ENCODE data around the gene SPG7.

SPG7 gene

DNA sequence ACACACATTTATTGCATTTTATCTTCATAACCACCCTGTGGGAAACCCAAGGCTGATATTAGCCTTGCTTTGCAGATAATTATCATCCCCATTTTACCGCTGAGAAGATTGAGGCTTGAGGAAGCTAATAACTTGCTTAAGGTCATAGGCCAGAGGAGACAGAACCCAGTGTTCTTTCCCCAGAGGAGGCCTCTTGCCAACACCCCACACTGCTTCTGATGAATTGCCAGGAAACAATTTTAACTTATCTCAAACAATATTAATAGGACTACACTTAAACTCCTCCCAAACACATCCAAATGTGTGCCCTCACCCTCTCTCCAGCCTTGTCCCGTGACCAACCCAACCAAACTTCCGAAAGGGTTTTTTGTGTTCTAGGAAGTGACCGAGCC lies 2.1 kb upstream of the SPG7 start:
- H3K4me3 ChIP-seq (ENCODE audit: severe bottlenecking), result no peak overlapping the region
- peaks cover 30% of the 10 kb centered on the region for H3K4me1 ChIP-seq (ENCODE audit: insufficient read depth, poor library complexity, severe bottlenecking)
- no peaks in the 10 kb centered on the region for H3K9me3 ChIP-seq (ENCODE audit: severe bottlenecking)
- peak overlapping the region; percentile 83 for H3K27ac ChIP-seq (ENCODE audit: poor library complexity, severe bottlenecking)
- H3K27me3 ChIP-seq (ENCODE audit: insufficient read depth, poor library complexity, severe bottlenecking), result no peaks in the 10 kb centered on the region
- peaks cover 11% of the 10 kb centered on the region for H3K36me3 ChIP-seq (ENCODE audit: low read depth)
- ATAC-seq (ENCODE audit: low read depth), result no peak
- TF ChIP-seq, protein P1, sequence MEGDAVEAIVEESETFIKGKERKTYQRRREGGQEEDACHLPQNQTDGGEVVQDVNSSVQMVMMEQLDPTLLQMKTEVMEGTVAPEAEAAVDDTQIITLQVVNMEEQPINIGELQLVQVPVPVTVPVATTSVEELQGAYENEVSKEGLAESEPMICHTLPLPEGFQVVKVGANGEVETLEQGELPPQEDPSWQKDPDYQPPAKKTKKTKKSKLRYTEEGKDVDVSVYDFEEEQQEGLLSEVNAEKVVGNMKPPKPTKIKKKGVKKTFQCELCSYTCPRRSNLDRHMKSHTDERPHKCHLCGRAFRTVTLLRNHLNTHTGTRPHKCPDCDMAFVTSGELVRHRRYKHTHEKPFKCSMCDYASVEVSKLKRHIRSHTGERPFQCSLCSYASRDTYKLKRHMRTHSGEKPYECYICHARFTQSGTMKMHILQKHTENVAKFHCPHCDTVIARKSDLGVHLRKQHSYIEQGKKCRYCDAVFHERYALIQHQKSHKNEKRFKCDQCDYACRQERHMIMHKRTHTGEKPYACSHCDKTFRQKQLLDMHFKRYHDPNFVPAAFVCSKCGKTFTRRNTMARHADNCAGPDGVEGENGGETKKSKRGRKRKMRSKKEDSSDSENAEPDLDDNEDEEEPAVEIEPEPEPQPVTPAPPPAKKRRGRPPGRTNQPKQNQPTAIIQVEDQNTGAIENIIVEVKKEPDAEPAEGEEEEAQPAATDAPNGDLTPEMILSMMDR (IDR thresholded peaks at IDR 0.05; ENCODE audit: poor library complexity, severe bottlenecking), result no peak
- DNase-seq (ENCODE audit: low spot score), result no peak

DNA sequence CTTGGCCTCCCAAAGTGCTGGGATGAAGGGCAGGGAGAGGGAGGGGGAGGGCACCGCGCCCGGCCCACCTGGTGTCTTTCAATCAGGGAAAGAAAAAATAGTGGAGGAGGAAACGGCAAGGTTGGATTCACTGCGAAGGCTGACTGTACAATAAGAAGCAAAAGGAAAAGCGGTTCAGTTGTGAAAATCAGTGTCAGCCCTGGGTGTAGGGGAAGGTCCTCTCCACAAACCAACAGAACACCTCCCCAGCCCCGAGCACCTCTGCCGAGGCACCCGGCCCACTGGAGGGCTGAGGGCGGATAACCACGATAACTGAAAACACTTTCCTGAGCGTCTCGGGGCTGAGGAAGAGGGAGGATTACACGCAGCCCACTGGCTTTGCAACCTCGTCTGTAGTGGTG lies 1.4 kb upstream of the SPG7 start:
- Histone ChIP-seq H3K4me1 (ENCODE audit: insufficient read depth, poor library complexity, severe bottlenecking) (peaks cover 30% of the 10 kb centered on the region), H3K27ac (ENCODE audit: poor library complexity, severe bottlenecking) (peak overlapping the region; percentile 83), H3K27me3 (ENCODE audit: insufficient read depth, poor library complexity, severe bottlenecking) (no peaks in the 10 kb centered on the region), H3K4me3 (ENCODE audit: severe bottlenecking) (peak overlapping the region; percentile 94), H3K36me3 (ENCODE audit: low read depth) (peaks cover 18% of the 10 kb centered on the region), H3K9me3 (ENCODE audit: severe bottlenecking) (no peaks in the 10 kb centered on the region)
- TF ChIP-seq, protein P1 (IDR thresholded peaks at IDR 0.05; ENCODE audit: poor library complexity, severe bottlenecking), result no peak
- DNase-seq (ENCODE audit: low spot score), result no peak
- ATAC-seq (ENCODE audit: low read depth), result no peak

DNA sequence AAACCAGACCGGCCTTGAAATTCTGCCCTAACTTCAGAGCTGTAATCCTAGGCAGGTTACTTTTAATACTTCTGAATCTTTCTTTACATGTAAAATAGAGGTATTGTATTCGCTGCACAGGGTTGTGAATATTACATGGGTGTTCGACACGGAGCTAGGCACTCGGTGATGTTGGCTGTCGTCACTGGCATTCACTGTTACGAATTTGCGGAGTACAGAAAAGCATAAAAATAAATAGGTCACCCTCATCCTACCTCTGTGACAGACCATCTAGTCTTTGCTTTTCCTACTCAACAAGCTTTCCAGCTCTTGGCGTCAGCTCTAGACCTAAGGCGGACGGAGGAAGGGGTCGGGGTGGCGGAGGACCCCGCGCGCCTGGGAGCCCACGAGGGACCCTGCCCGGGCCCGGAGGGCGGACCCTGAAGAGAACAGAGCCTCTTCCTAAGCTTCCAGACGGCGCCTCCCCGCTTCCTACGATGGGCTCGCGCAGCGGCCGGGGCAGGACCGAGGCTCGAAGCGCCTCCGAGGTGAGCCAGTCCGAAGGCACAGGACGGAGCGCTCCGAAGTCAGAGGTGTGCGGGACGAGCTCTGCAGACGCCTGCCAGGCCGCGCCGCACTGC lies 879 bp upstream of the SPG7 start:
- Histone ChIP-seq H3K27ac (ENCODE audit: poor library complexity, severe bottlenecking) (peak overlapping the region; percentile 83), H3K4me3 (ENCODE audit: severe bottlenecking) (peak overlapping the region; percentile 94), H3K36me3 (ENCODE audit: low read depth) (peaks cover 23% of the 10 kb centered on the region), H3K27me3 (ENCODE audit: insufficient read depth, poor library complexity, severe bottlenecking) (no peaks in the 10 kb centered on the region), H3K4me1 (ENCODE audit: insufficient read depth, poor library complexity, severe bottlenecking) (peaks cover 27% of the 10 kb centered on the region), H3K9me3 (ENCODE audit: severe bottlenecking) (no peaks in the 10 kb centered on the region)
- TF ChIP-seq, protein P1 (IDR thresholded peaks at IDR 0.05; ENCODE audit: poor library complexity, severe bottlenecking), result no peak
- DNase-seq (ENCODE audit: low spot score), result no peak
- peak; percentile 29 for ATAC-seq (ENCODE audit: low read depth)

DNA sequence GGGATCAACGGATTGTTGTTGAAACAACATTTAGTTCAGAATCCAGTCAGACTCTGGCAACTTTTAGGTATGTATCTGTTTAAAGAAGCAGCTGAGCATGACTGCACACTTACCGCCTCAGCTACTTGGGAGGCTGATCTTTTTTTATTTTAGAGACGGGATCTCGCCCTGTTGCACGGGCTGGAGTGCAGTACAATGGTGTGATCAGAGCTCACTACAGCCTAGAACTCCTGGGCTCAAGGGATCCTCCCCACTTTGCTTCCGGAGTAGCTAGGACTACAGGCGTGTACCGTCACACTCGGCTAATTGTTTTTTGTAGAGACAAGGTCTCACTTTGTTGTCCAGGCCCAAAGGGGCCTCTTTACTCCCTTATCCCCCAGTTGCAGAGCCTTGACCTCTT lies 2.3 kb downstream of the SPG7 start:
- H3K36me3 ChIP-seq (ENCODE audit: low read depth), result peaks cover 54% of the 10 kb centered on the region
- H3K27me3 ChIP-seq (ENCODE audit: insufficient read depth, poor library complexity, severe bottlenecking), result no peaks in the 10 kb centered on the region
- H3K27ac ChIP-seq (ENCODE audit: poor library complexity, severe bottlenecking), result no peak overlapping the region
- H3K4me1 ChIP-seq (ENCODE audit: insufficient read depth, poor library complexity, severe bottlenecking), result peaks cover 14% of the 10 kb centered on the region
- H3K9me3 ChIP-seq (ENCODE audit: severe bottlenecking), result no peaks in the 10 kb centered on the region
- DNase-seq (ENCODE audit: low spot score) (no peak), ATAC-seq (ENCODE audit: low read depth) (no peak)
- TF ChIP-seq, protein P1 (IDR thresholded peaks at IDR 0.05; ENCODE audit: poor library complexity, severe bottlenecking), result no peak
- H3K4me3 ChIP-seq (ENCODE audit: severe bottlenecking), result no peak overlapping the region

DNA sequence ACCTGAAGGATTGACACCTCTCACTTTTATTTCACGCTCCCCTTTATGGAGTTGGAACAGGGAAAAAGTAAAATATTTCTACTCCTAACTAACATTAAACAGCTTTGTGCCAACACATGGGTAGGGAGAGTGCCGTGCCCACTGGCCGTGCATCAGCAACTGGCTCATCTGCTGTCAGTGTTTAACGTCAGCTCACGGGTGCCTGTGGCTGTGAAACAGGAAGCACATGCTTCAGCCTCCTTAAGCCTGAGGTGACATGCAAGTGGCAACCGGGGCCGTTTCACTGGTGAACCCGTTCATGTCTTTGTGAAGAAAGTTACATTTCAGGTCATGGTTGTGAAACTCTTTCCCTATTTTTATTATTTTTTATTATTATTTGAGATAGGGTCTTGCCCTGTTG lies 3.2 kb downstream of the SPG7 start:
- H3K36me3 ChIP-seq (ENCODE audit: low read depth), result peaks cover 62% of the 10 kb centered on the region
- DNase-seq (ENCODE audit: low spot score) (no peak), ATAC-seq (ENCODE audit: low read depth) (no peak)
- peaks cover 6% of the 10 kb centered on the region for H3K4me1 ChIP-seq (ENCODE audit: insufficient read depth, poor library complexity, severe bottlenecking)
- no peaks in the 10 kb centered on the region for H3K9me3 ChIP-seq (ENCODE audit: severe bottlenecking)
- H3K27ac ChIP-seq (ENCODE audit: poor library complexity, severe bottlenecking), result no peak overlapping the region
- TF ChIP-seq, protein P1 (IDR thresholded peaks at IDR 0.05; ENCODE audit: poor library complexity, severe bottlenecking), result no peak
- H3K4me3 ChIP-seq (ENCODE audit: severe bottlenecking), result no peak overlapping the region
- H3K27me3 ChIP-seq (ENCODE audit: insufficient read depth, poor library complexity, severe bottlenecking), result no peaks in the 10 kb centered on the region

Measured in RWPE2 (cell line).